ENCODE measurements around the gene RARRES2.

DNA sequence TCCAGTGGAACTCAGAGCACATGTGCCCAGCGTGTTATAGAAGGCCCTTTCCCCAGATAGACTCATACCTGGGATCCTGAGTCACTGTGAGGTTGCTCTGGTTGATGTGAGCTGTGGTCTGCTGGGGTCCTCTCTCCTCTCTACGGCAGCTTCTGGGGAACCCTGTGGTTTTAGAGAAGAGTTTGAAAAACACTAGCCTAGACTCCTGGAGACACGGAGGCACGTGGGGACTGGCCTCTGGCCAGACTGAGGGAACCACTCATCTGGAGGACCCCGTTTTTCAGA lies 48.0 kb upstream of the RARRES2 start:
- no peak for TF ChIP-seq ISL1 (CRISPR knock-in tag; IDR thresholded peaks at IDR 0.05)
- TF ChIP-seq, protein P1, sequence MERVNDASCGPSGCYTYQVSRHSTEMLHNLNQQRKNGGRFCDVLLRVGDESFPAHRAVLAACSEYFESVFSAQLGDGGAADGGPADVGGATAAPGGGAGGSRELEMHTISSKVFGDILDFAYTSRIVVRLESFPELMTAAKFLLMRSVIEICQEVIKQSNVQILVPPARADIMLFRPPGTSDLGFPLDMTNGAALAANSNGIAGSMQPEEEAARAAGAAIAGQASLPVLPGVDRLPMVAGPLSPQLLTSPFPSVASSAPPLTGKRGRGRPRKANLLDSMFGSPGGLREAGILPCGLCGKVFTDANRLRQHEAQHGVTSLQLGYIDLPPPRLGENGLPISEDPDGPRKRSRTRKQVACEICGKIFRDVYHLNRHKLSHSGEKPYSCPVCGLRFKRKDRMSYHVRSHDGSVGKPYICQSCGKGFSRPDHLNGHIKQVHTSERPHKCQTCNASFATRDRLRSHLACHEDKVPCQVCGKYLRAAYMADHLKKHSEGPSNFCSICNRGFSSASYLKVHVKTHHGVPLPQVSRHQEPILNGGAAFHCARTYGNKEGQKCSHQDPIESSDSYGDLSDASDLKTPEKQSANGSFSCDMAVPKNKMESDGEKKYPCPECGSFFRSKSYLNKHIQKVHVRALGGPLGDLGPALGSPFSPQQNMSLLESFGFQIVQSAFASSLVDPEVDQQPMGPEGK (CRISPR knock-in tag; IDR thresholded peaks at IDR 0.05; ENCODE audit: borderline replicate concordance) = no peak

Data from SK-N-SH treated with all-trans-retinoic acid at 6 μM for 48 hours (cell line).